Dermis microvascular lymphatic vessel endothelial cell (primary cell): ENCODE results near the gene RALGDS. TPM values are rescaled to one million over a fixed set of nuclear protein-coding genes. Genes with fewer than 3 reads are reported as not detected.
"Not testable (repeated sequence)": the region's sequence is repeated elsewhere in the genome, so short reads cannot be mapped to it uniquely, and the experiment has no call there.

ENCODE experiments used
- DNase-seq, 2 donors: peaks; one replicate each; pipeline versions ENCODE4 v3.0.0 to v3.0.0-alpha.2; 2010; ENCODE audit warnings: low read depth in 2 of 2
- total RNA-seq: library from RNA; depleted of rRNA; stranded (reverse); fragments of >200 nt; gene quantifications from 2 replicates; pipeline ENCODE4 v1.2.1, GENCODE V29; 2014

Gene RALGDS
- total RNA-seq, 1 donor from 2014 or later = 25.4 TPM

- no peak for DNase-seq
Measured at GRCh38 chr9:133090187-133090586, 30.9 kb downstream of the RALGDS start.

GRCh38 chr9:133089271-133089671 lies 31.8 kb downstream of the RALGDS start:
- no peak for DNase-seq

GRCh38 chr9:133088756-133089155 lies 32.3 kb downstream of the RALGDS start:
- no peak for DNase-seq

GRCh38 chr9:133088146-133088750 lies 32.8 kb downstream of the RALGDS start:
- DNase-seq = no peak

- DNase-seq = no peak
Measured at GRCh38 chr9:133087429-133088145, 33.5 kb downstream of the RALGDS start.

- no peak for DNase-seq
Measured at GRCh38 chr9:133086894-133087293, 34.1 kb downstream of the RALGDS start.

GRCh38 chr9:133086212-133086860 lies 34.7 kb downstream of the RALGDS start:
- not testable (repeated sequence) for DNase-seq

- not testable (repeated sequence) for DNase-seq
Measured at GRCh38 chr9:133083688-133084087, 37.4 kb downstream of the RALGDS start.

GRCh38 chr9:133081957-133082644 lies 38.9 kb downstream of the RALGDS start:
- not testable (repeated sequence) for DNase-seq

GRCh38 chr9:133080786-133081779 lies 40.0 kb downstream of the RALGDS start:
- not testable (repeated sequence) for DNase-seq

- no peak for DNase-seq
Measured at GRCh38 chr9:133080161-133080560, 40.9 kb downstream of the RALGDS start.

- DNase-seq = no peak
Measured at GRCh38 chr9:133078486-133078885, 42.6 kb downstream of the RALGDS start.

GRCh38 chr9:133076691-133077090 lies 44.3 kb downstream of the RALGDS start:
- no peak for DNase-seq

- no peak for DNase-seq
Measured at GRCh38 chr9:133075925-133076630, 45.0 kb downstream of the RALGDS start.

- DNase-seq = no peak
Measured at GRCh38 chr9:133074111-133074651, 46.9 kb downstream of the RALGDS start.

- DNase-seq = no peak
Measured at GRCh38 chr9:133073086-133074014, 47.7 kb downstream of the RALGDS start.

GRCh38 chr9:133072210-133072609 lies 48.8 kb downstream of the RALGDS start:
- DNase-seq = not testable (repeated sequence)

GRCh38 chr9:133071484-133072150 lies 49.4 kb downstream of the RALGDS start:
- DNase-seq = no peak
